SH-SY5Y (cell line): Measurements from ENCODE around the gene FAM111A.

ENCODE experiments used
- GATA2 ChIP-seq: IDR thresholded peaks from 2 replicates; pipeline ENCODE4 v1.6.1; 2011; ENCODE audit warnings: mild to moderate bottlenecking, low read depth, low read length
- GATA3 ChIP-seq: IDR thresholded peaks from 2 replicates; pipeline ENCODE4 v1.6.1; 2011; ENCODE audit warnings: low read depth, mild to moderate bottlenecking, low read length, moderate library complexity

The FAM111A gene

DNA sequence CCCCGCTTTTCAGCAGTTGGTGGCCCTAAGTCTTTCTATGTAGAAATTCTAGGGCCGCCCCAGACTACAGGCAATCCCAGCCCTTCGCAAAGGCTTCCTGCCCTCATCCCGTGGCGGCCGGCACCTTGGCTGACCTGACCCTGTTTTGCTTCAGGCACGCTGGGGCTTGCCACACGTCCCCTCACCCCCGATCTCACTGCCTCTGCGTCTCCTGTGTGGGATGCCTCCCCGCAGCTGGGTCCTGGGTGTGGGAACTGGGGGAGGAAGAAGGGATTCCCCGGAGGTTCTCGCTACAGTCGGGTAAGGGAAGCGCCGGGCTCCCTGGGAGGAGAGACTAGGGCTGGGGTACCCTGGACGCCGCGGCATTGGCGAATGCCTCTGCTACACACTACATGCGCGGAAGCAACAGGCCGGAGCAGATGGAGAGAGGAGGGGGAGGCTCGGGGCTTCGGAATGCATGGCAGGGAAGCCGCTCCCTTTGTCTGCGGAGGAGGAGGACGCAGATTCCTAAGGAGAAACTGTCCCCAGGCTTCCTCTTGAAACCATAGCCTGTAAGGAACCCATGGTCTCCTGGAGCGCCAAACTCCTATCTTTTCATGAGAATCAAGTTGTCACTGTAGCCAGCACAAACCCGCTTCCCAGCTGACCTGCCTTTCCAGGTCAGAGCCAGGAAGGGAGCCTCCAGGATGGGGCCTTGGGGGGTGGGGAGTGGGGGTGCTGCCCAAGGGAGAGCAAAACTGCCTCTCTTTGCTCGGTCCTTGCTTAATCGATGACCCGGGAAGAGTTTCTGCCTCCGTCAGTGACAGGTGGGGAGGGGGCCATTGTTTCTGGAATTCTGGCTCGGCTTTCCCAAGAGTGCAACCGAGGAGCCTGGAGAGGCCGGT is 30.7 kb downstream of the FAM111A start:
- TF ChIP-seq GATA3: no peak
- TF ChIP-seq GATA2: no peak

DNA sequence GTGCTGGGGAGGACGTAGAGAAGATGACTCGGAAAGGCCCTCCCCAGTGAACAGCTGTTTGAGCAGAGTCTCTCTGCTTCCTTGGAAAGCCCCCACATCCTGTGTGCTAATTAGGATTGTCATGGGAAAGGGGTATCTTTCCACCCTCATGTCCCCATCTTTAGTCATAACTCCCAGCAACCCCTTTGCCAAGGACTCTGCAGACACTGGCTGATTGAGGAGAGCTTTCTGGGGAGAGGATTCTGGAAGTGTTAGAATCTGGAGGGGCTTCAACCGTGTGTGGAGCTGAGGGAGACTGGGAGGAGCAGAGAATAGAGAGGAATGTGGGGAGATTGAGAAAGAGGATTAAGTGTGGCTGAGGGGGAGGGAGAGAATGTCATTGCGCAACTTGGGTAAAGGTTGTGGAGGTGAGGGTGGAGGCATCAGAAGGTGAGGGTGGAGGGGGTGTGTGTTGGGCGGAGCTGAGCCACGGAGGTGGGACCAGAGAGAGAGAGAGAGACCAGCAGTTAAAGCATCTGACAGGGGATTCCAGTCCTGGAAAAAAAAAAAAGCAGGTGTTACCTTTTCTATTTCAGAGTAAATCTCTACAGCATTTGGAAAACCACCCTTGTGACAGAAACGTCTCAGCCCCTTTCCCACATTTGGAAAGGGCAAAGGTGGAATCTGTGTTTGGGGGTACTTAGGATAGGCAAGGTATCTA is 31.5 kb downstream of the FAM111A start:
- no peak for TF ChIP-seq GATA2
- TF ChIP-seq GATA3: no peak

DNA sequence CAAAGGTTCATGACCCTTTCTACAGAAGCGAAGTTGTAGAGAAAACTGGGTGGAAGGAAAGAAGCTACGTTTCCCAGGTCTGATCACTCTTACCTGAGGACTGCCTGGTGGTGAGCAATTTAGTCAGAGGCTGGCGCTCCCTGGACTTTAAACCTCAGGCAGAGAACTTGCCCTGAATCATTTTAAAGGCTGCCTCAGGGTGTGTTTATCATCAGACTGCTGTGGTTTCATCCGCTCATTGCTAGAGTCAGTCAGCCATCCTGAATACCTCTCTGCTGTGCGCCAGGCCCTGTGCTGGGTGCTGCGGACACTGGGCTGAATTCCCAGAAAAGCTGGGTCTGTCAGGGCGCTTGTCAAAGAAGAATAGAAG is 32.0 kb downstream of the FAM111A start:
- TF ChIP-seq GATA2: no peak
- no peak for TF ChIP-seq GATA3

DNA sequence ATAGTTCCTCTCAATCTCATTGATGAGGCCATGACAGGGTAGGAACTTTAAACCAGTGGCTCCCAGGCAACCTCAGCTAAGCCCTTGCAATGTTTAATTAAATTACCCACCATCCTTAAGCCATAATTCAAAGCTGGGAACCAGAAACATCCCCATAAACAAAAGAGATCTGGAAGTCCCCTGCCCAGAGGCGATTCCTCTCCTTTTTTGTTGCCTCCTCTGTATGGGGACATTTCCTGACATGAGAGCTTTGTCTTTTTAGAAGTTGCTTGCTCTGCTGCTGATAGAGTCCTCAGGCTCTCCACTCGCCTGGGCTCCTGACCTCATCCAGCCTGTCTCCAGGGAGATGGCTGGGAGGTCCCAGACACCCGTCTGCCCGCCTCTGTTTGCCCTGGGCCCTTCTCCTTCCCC is 32.4 kb downstream of the FAM111A start:
- TF ChIP-seq GATA2 (no peak), GATA3 (no peak)

DNA sequence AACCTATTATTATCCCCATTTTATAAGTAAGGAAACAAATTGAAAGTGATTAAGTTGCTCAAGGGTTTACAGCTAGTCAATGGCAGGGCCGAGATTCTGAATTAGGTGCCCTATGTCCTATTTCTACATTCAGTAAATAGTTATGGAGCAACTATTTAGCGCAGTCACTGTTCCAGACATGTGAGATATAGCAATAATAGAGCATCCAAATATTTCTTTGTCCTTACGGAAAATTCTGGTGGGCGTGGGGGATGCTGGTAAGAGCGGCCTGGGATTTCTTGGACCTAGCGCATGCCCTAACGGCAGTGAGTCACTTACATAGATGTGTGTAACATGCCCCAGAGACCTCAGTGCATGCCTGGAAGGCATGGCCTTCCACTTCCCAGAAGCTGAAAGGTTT is 33.7 kb downstream of the FAM111A start:
- no peak for TF ChIP-seq GATA3
- TF ChIP-seq GATA2: no peak

DNA sequence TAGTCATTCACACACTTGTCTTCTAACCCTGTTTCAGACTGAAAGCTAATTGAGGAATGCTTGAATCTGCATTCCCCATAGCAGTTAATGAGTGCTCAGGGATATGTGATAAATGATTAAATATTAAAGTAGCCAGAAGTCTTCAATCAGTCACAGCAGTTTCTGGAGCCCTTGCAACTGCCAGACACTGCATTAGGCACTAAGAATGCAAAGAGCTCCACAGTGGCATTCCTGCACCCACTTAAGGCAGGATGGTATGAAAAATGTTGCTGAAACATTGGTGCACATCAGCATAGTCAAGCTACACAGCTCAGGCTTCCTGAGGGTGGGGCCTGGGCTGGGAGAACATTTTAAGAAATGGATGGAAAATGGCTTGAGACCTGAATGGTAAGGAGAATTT is 35.7 kb downstream of the FAM111A start:
- TF ChIP-seq GATA3: no peak
- TF ChIP-seq GATA2: no peak

DNA sequence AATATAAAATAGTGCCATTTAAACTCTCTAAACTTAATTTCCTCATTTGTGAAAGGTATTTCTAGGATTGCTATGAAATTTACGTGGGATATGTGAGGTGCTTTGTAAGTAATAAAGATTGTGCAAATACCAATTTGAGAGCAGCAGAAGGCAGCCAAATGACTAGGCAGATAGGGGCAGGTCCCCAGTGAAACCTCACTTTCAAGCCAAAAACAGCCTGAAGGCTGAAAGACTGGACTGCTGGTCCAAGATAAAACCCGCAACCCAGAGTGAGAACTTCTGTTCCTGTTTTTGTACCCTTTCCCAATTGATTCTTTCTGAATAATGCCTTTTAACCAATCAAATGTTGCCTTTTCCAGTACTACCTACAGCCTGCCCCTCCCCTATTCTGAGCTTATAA is 36.5 kb downstream of the FAM111A start:
- no peak for TF ChIP-seq GATA2
- no peak for TF ChIP-seq GATA3

DNA sequence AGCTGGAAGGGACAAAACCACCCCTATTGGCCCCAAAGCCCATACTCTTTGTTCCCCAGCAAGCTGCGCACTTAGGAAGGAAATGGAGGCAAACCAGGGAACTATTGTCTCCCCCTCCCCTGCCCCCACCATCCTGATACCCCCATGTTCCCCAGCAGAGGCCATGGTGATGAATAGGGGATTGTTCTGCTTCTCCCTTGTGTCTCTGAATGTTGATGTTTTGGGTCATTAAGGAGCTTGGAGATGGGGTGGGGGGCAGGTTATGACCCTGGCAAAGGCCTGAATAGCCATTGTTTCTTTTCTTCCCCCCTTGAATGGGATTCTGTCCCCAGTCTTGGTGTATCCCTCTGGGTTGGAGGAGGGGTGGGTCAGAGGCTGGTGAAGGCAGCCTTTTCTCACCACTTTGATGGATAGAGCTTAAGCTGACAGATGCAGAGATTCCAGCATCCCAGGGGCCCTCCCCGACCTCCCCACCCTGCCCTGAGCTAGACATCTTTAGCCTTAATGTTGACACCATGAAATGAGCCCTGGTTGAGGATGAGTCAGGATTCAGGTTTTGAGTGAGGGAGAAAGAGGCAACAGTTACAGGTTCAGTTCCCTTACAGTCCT is 37.6 kb downstream of the FAM111A start:
- TF ChIP-seq GATA3: no peak
- no peak for TF ChIP-seq GATA2

DNA sequence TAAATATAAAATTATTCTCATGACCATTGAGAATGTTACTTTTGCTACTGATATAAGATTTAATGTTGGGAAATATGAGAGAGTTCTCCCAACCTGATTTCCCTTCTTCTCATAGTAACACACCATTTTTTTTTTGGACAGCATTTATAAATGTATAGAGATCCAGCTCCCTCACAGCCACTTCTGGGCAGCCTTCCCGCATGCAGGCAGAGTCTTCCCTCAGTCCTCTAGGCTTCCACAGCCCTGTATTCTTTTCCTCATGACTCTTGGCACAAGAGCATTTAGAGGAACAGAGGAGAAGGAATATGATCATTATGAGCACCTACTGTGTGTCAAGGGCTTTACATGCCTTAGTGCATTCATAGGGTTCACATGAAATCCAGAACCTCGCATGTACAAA is 38.3 kb downstream of the FAM111A start:
- TF ChIP-seq GATA3 (no peak), GATA2 (no peak)

DNA sequence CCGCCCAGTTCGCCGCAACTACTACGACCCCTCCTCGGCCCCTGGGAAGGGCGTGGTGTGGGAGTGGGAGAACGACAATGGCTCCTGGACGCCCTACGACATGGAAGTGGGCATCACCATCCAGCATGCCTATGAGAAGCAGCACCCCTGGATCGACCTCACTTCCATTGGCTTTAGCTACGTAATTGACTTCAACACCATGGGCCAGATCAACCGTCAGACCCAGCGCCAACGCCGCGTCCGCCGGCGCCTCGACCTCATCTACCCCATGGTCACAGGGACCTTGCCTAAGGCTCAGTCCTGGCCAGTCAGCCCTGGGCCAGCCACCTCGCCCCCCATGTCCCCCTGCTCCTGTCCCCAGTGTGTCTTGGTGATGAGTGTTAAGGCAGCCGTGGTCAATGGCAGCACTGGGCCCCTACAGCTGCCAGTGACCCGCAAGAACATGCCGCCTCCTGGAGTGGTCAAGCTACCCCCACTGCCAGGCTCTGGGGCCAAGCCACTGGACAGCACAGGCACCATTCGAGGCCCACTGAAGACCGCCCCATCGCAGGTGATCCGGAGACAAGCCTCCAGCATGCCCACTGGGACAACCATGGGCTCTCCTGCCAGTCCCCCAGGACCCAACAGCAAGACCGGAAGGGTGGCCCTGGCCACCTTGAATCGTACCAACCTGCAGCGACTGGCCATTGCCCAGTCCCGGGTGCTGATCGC is 39.2 kb downstream of the FAM111A start:
- TF ChIP-seq GATA3: no peak
- no peak for TF ChIP-seq GATA2

DNA sequence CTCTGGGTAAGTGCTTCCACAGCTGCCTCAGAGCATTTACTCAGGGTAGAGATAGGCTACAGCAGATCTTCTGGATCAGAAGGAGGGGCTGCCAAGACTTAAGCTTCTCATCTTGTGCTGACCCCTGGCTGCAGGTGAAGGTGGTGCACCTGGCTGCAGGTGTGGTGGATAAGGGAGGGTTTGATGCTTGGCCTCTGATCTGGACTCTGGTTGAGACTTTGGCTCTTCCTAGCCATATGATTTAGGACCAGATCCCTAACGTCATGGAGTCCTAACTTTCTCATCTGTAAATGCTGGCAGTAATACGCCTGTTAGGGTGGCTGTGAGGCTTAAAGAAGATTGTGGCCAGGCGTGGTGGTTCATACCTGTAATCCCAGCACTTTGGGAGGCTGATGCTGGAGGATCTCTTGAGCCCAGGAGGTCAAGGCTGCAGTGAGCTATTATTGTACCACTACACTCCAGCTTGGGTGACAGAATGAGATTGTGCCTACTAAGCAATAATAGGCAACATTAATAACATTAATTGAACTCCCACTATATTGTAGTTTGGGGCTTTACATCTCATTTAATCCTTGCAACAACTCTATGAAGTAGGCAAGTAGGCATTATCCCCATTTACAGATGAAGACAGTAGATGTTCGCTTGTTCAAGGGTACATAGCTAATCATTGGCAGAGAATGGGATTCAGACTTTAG is 39.9 kb downstream of the FAM111A start:
- TF ChIP-seq GATA2 (no peak), GATA3 (no peak)

DNA sequence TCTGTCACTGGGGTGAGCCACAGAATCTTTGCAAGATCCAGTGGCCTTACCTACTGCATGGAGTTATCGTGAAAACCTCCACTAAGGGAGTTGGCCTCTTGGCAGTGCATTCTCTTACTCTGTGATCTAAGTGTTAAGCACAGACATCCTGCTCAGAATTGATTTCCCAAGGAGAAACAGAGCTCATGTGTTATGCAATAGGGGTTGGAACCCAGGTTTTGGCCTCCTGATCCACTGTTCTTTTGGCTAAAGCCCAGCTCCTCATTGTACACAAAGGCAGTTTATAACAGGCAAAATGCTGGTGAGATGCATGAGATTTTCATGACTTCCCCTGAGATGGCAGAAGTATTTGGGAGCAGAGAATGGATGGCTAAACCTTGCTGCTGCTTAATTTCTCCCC is 41.1 kb downstream of the FAM111A start:
- TF ChIP-seq GATA2 (no peak), GATA3 (no peak)

DNA sequence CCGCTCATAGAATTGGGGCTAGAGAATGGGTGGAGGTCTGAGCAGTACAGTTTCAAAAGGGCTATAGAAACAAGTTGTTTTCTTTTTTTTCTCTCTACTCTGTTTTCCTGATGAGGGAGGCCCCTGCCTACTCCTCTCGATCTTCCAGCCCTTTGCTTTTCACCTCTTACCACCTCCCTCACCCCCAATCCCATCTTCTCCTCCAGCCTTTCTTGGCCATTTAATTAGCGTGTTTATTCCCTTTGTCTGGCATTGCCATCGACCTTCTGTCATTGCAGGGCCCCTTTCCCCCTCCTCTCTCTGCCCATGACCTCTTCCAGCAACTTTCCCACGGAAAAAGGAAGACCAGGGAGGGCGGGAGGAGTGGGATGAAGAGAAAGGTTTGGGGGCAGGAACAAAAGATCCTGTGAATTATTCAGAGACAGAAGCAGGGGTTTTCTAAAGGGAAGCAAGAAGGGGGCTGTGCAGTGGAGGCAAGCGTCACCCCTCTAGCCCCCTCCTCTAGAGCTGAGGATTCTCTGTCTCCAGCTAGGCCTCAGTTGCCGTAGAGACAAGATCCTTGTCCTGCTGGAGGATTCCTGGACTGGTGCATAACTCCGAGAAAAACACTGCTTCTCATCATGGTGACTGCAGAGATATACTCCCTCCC is 42.2 kb downstream of the FAM111A start:
- TF ChIP-seq GATA2 (no peak), GATA3 (no peak)
